Right kidney (tissue), 1 donor: ENCODE measurements around the gene FAM118A.
"Not testable (repeated sequence)": the region's sequence is repeated elsewhere in the genome, so short reads cannot be mapped to it uniquely, and the experiment has no call there.

Source experiments
- DNase-seq: peaks from one replicate; pipeline ENCODE4 v3.0.0-alpha.2; 2016

FAM118A gene

DNA sequence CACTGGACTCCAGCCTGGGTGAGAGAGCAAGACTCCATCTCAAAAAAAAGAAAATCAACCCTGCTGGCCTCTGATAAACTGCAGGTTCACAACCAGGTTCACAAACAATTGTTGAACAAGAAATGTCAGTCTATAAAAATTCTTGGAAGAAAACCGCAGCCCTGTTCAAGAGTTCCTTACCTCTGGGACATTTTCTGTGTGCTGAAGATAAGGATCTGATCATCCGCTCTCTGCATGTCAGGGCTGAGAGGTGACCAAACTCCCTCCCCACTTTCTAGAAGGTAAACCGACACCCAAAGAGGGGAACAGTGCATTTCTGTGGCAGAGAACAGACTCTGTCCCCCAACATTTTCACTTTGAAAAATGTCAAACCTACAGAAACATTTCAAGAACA lies 29.1 kb upstream of the FAM118A start:
- DNase-seq, result no peak

DNA sequence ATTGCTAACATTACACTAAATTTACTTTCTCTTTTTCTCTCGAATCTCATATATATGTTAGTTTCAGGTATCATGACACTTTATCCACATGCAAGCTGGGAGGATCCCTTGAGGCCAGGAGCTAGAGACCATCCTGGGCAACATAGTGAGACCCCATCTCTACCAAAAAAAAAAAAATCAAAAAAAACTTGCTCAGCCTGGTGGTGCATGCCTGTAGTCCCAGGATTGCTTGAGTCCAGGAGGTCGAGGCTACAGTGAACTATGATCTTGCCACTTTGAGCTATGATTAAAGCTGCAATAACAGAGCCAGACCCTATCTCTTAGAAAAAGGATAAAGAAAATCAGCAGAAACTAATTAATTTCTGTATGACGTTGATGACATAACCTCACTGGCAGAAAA lies 28.7 kb upstream of the FAM118A start:
- no peak for DNase-seq

- DNase-seq, result peak; percentile 59
Observed at GRCh38 chr22:45284705-45285262, 24.9 kb upstream of the FAM118A start, which contains the start of gene UPK3A. TSS of gene UPK3A (plus strand) at chr22:45284949. CDS start at chr22:45285014, 65 bp downstream.

- DNase-seq, result no peak
Observed at GRCh38 chr22:45285263-45286058, 24.3 kb upstream of the FAM118A start.

GRCh38 chr22:45286854-45287551 lies 22.7 kb upstream of the FAM118A start:
- DNase-seq, result no peak

DNA sequence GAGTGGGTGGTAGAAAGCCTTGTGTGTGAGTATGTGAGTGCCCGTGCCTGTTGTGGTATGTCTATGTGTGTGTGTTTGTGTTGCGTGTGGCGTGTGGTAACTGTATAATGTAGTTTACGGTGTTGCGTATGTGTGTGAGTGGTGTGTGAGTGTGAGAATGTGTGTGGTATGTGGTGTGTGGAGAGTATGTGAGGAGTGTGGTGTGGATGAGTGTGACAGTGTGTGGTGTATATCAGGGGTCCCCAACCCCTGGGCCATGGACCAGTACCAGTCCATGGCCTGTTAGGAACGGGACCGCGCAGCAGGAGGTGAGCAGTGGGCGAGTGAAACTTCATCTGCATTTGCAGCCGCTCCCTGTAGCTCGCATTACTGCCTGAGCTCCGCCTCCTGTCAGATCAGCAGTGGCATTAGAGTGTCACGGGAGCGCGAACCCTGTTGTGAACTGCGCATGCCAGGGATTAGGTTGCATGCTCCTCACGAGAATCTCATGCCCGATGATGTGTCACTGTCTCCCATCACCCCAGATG lies 19.3 kb upstream of the FAM118A start:
- peak; percentile 30 for DNase-seq

GRCh38 chr22:45291061-45291930 lies 18.4 kb upstream of the FAM118A start:
- DNase-seq, result no peak

DNA sequence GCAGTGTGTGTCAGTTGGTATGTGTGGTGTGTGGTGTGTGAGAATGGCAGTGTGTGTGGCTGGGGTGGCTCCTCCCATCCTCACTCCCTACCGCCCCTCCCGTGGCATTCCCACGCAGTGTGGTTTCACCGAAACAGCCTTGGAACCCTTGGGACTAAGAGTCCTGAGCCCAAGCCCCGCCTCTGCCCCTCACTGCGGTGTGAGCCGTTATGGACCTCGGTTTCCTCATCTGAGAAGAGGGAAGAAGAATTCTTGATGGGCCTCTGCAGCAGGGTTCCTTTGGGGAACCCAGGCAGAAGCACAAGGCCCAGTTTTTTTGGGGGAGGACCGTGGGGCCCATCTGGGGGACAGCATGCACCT lies 17.8 kb upstream of the FAM118A start:
- no peak for DNase-seq

DNA sequence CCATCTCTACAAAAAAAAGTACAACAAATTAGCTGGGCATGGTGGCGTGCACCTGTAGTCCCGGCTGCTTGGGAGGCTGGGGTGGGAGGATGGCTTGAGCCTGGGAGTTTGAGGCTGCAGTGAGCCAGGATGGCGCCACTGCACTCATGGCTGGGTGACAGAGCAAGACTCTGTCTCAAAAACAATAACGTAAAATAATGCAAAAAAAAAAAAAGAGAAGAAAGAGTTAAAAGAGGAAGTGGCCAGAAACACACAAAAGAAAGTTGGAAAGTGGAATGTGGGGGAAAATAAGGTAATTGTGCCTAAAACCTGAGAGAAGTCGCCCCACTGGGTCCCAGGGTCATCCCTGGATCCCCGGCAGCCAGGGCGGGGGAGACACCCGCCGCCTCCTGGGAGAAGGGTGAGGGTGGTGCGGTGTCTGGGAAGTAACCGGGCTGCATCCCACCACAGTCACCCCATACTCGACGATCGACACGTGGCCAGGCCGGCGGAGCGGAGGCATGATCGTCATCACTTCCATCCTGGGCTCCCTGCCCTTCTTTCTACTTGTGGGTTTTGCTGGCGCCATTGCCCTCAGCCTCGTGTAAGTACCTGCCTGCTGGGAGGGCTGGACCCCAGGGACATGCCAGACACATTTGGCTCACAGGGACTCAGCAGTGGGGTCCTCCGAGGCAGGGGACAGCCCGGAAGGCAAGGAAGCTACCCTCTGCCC lies 16.8 kb upstream of the FAM118A start:
- DNase-seq, result no peak

DNA sequence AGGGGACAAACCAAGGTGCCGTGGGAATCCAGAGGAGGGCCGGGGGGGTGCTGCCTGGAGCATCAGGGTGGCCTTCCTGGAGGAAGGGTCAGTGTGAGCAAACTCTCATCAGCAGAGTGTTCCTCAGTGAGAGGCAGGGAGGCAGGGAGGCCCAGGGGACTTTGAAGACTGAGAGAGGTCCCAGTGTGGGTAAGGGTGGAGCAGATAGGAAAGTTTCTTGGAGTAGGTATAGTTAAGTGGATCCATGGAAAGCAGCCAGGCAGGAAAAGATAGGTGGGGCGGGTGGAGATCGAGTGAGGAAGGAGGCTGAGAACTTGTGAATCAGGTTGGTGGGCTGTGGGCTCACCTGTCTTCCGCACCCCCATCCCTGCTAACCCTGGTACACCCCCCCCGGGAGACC lies 15.7 kb upstream of the FAM118A start:
- DNase-seq, result no peak

DNA sequence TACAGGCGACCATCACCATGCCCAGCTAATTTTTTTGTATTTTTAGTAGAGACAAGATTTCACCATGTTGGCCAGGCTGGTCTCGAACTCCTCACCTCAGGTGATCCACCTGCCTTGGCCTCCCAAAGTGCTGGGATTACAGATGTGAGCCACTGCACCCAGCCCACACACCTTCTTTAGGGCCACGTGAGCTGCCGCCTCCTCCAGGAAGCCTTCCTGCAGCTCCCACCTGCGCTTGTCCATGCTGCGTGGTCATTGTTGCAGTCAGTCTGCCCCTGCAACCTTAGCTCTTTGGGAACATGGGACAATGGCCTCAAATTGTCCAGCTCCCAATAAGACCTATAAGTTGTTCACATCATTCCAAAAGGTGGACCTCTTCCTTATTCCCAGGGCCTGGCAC lies 14.7 kb upstream of the FAM118A start:
- DNase-seq, result not testable (repeated sequence)

DNA sequence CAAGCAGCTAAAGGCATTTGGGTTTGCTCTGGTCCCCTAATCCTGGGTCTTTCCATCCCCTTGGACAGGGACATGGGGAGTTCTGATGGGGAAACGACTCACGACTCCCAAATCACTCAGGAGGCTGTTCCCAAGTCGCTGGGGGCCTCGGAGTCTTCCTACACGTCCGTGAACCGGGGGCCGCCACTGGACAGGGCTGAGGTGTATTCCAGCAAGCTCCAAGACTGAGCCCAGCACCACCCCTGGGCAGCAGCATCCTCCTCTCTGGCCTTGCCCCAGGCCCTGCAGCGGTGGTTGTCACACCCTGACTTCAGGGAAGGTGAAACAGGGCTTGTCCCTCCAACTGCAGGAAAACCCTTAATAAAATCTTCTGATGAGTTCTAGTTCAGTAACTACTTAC lies 14.2 kb upstream of the FAM118A start:
- DNase-seq, result no peak

- no peak for DNase-seq
Observed at GRCh38 chr22:45296628-45297297, 13.0 kb upstream of the FAM118A start.

DNA sequence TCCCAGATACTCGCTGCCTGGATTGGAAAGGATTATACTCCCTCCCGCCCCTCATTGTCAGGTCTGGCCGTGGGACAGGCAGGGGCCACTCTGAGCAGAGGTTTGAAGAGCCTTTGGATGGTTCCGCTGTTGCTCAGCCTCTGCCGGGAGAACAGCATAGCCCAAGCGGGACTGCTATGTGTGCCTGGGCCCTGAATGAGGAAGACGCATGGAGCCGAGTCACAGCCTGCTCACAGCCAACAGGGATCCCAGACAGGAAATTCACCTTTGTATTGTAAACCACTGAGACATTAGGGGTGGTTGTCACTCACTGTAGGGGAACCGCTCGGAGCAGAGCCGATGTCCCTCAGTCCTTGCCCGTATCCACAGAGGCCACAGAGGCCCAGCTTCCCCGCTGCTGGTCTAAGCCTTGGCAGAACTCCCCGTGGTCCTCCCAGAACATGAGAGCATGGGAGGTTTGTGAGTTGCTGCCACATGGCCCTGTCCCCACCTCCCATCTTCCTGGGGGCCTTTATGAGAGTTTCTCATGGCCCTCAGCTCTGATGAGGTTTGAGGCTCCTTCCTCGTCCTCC lies 10.7 kb upstream of the FAM118A start:
- DNase-seq, result no peak

DNA sequence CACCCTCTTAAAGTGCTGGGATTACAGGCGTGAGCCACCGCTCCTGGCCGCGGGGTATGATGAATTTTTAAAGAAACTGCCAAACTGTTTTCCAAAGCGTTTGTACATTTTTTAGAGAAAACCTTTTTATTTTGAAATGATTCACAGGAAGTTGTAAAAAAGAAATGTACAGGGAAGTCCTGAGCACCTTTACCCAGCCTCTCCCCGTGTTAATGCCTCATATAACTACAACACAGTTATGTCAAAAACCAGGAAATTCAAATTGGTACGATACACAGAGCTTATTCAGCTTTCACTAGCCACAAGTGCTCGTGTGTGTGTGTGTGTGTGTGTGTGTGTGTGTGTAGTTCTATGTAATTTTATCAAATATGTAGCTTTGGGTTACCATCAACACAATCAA lies 7.0 kb upstream of the FAM118A start:
- no peak for DNase-seq

DNA sequence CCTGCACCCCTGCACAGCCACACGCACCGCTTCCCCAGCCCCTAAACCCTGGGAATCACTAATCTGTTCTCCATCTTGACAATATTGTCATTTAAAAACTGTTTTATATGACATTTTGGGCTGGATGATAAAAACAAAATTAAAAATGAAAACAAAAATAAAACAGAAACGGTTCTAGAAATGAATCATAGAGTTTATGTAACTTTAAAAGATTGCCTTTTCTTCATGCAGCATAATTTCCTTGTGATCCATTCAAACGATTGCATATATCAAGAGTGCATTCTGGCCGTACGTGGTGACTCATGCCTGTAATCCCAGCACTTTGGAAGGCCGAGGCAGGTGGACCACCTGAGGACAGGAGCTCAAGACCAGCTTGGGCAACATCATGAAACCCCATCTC lies 6.6 kb upstream of the FAM118A start:
- no peak for DNase-seq

GRCh38 chr22:45304971-45305370 lies 4.8 kb upstream of the FAM118A start:
- no peak for DNase-seq

DNA sequence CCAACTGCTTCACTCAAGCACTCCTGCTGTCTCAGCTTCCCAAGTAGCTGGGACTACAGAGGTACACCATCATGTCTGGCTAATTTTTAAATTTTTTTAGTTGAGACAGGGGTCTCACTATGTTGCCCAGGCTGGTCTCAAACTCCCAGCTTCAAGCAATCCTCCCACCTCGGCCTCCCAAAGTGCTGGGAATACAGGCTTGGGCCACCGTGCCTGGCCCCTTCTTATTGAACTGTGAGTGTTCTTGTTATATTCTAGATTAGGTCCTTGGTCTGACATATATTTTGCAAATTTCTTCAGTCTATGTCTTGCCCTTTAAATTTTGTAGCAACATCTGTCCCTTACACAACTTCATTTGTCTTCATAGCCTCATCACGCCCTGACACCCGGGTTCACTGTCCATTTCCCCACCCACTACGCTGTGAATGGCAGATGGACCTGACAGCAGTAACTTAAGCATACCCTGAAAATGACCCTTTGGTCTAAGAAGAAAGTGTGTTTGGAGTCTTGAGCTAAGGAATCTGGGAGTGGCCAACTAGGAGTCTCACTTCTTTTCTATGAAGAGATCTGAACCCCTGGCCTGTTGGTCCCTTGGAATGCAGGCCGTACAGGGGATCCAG lies 4.2 kb upstream of the FAM118A start:
- DNase-seq, result no peak

DNA sequence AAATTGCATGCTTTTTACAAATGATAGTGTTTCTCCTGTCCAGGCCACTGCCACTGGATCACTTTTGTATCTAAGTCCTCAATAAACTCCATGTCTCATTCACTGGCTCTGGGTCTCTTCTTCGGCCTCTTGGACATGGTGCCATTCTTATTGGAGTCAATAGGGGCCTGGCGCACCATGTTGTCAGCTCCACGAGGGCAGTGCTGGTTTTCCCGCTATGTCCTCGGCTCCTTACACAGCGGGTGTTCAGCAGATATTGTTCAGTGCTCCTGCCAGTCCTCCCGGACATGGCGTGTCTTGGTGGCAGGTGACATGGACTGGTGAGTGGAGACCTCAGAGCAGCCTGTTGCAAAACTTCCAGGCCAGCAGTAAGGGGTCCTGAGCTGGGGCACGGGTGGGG lies 3.6 kb upstream of the FAM118A start:
- no peak for DNase-seq

DNA sequence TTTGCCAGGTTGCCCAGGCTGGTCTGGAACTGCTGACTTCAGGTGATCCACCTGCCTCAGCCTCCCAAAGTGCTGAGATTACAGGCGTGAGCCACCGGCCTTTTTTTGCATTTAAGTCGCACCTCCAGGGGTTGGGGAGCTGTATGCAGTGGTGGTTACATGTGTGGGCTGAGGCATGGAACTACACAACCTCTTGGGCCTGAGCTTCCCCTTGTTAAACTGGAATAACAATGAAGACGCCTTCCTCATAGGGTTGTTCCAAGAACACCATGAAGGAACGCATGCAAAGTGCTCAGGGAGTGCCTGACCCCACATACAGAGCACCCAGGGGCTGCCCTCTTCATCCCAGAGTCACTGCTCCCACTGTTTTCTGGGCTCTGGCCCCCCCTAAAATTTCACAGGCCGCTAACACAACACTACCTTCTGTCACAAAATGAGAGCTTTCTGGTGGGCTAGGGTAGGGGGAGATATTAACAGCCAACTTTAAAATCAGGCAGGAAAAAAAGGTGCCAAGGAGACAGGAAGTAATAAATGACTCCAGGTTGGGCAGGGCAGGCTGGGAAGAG lies 1.3 kb upstream of the FAM118A start:
- no peak for DNase-seq
